ES-I3 (cell line): ENCODE measurements around the gene GRAMD2B.
"Not testable (repeated sequence)": the region's sequence is repeated elsewhere in the genome, so short reads cannot be mapped to it uniquely, and the experiment has no call there.

Experiments
- H3K36me3 ChIP-seq: 2 replicates; pipeline ENCODE4 v1.6.1; 2013; ENCODE audit warnings: mild to moderate bottlenecking, low read length, control low read depth, moderate library complexity; ENCODE audit not compliant: insufficient read depth
- H3K4me1 ChIP-seq: 2 replicates; pipeline ENCODE4 v1.6.1; 2013; ENCODE audit warnings: mild to moderate bottlenecking, control low read depth, low read length; ENCODE audit not compliant: insufficient read depth
- H3K9ac ChIP-seq: 2 replicates; pipeline ENCODE4 v1.6.1; 2013; ENCODE audit warnings: low read depth, mild to moderate bottlenecking, low read length, moderate library complexity
- H3K9me3 ChIP-seq: 2 replicates; pipeline ENCODE4 v1.6.1; 2013; ENCODE audit warnings: mild to moderate bottlenecking, low read length, moderate library complexity; ENCODE audit not compliant: control insufficient read depth, insufficient read depth

GRAMD2B gene

GRCh38 chr5:126430631-126431030 is 7.4 kb downstream of the GRAMD2B start:
- H3K4me1 ChIP-seq: no peaks in the 10 kb centered on the region
- H3K9ac ChIP-seq: no peak overlapping the region
- peaks cover 5% of the 10 kb centered on the region; the same call in 1 of the 2 replicates for H3K36me3 ChIP-seq
- H3K9me3 ChIP-seq: no peaks in the 10 kb centered on the region

GRCh38 chr5:126433701-126434100 is 10.5 kb downstream of the GRAMD2B start:
- Histone ChIP-seq H3K9me3 (no peaks in the 10 kb centered on the region), H3K9ac (no peak overlapping the region), H3K36me3 (peaks cover 3% of the 10 kb centered on the region; the same call in 1 of the 2 replicates), H3K4me1 (no peaks in the 10 kb centered on the region)

GRCh38 chr5:126435261-126435660 is 12.1 kb downstream of the GRAMD2B start:
- no peaks in the 10 kb centered on the region for H3K9me3 ChIP-seq
- no peaks in the 10 kb centered on the region for H3K4me1 ChIP-seq
- H3K9ac ChIP-seq: no peak overlapping the region
- H3K36me3 ChIP-seq: no peaks in the 10 kb centered on the region; the same call in 1 of the 2 replicates

GRCh38 chr5:126435714-126436113 is 12.5 kb downstream of the GRAMD2B start:
- H3K9me3 ChIP-seq: no peaks in the 10 kb centered on the region
- no peaks in the 10 kb centered on the region; the same call in 1 of the 2 replicates for H3K36me3 ChIP-seq
- H3K4me1 ChIP-seq: no peaks in the 10 kb centered on the region
- H3K9ac ChIP-seq: no peak overlapping the region

- no peaks in the 10 kb centered on the region for H3K4me1 ChIP-seq
- H3K36me3 ChIP-seq: no peaks in the 10 kb centered on the region; the same call in 1 of the 2 replicates
- no peaks in the 10 kb centered on the region for H3K9me3 ChIP-seq
- H3K9ac ChIP-seq: no peak overlapping the region
Measured at GRCh38 chr5:126437721-126438120, 14.5 kb downstream of the GRAMD2B start.

GRCh38 chr5:126438267-126438666 is 15.1 kb downstream of the GRAMD2B start:
- Histone ChIP-seq H3K9me3 (no peaks in the 10 kb centered on the region), H3K4me1 (no peaks in the 10 kb centered on the region), H3K36me3 (no peaks in the 10 kb centered on the region; the same call in 1 of the 2 replicates), H3K9ac (no peak overlapping the region)

GRCh38 chr5:126438868-126439267 is 15.7 kb downstream of the GRAMD2B start:
- no peaks in the 10 kb centered on the region; the same call in 1 of the 2 replicates for H3K36me3 ChIP-seq
- no peaks in the 10 kb centered on the region for H3K4me1 ChIP-seq
- H3K9me3 ChIP-seq: no peaks in the 10 kb centered on the region

GRCh38 chr5:126439724-126440123 is 16.5 kb downstream of the GRAMD2B start:
- H3K4me1 ChIP-seq, H3K36me3 ChIP-seq, H3K9ac ChIP-seq, H3K9me3 ChIP-seq: not testable (repeated sequence)

More at GRCh38 chr5:126438868-126439267, 15.7 kb downstream of the GRAMD2B start:
- H3K9ac ChIP-seq: no peak overlapping the region

GRCh38 chr5:126441230-126441629 is 18.0 kb downstream of the GRAMD2B start:
- Histone ChIP-seq H3K36me3 (no peaks in the 10 kb centered on the region; the same call in 1 of the 2 replicates), H3K9ac (no peak overlapping the region), H3K4me1 (no peaks in the 10 kb centered on the region; the same call in 1 of the 2 replicates), H3K9me3 (no peaks in the 10 kb centered on the region)

GRCh38 chr5:126443374-126443851 is 20.2 kb downstream of the GRAMD2B start:
- Histone ChIP-seq H3K4me1 (no peaks in the 10 kb centered on the region; the same call in 1 of the 2 replicates), H3K9ac (no peak overlapping the region), H3K9me3 (no peaks in the 10 kb centered on the region), H3K36me3 (no peaks in the 10 kb centered on the region)

GRCh38 chr5:126444137-126444536 is 20.9 kb downstream of the GRAMD2B start:
- Histone ChIP-seq H3K4me1 (no peaks in the 10 kb centered on the region; the same call in 1 of the 2 replicates), H3K36me3 (no peaks in the 10 kb centered on the region), H3K9ac (no peak overlapping the region), H3K9me3 (no peaks in the 10 kb centered on the region)

- H3K36me3 ChIP-seq: no peaks in the 10 kb centered on the region
- H3K9ac ChIP-seq: no peak overlapping the region
- no peaks in the 10 kb centered on the region for H3K9me3 ChIP-seq
- H3K4me1 ChIP-seq: peaks cover 8% of the 10 kb centered on the region; the same call in 1 of the 2 replicates
Measured at GRCh38 chr5:126445502-126446174, 22.4 kb downstream of the GRAMD2B start.

- H3K9ac ChIP-seq: no peak overlapping the region
- H3K36me3 ChIP-seq: no peaks in the 10 kb centered on the region
- no peaks in the 10 kb centered on the region for H3K9me3 ChIP-seq
- H3K4me1 ChIP-seq: peaks cover 8% of the 10 kb centered on the region; the same call in 1 of the 2 replicates
Measured at GRCh38 chr5:126446498-126447224, 23.5 kb downstream of the GRAMD2B start.

GRCh38 chr5:126448720-126449119 is 25.5 kb downstream of the GRAMD2B start:
- H3K4me1 ChIP-seq: peaks cover 8% of the 10 kb centered on the region; the same call in 1 of the 2 replicates
- no peaks in the 10 kb centered on the region for H3K9me3 ChIP-seq
- no peak overlapping the region for H3K9ac ChIP-seq
- H3K36me3 ChIP-seq: no peaks in the 10 kb centered on the region
